ENCODE measurements around the gene LRRFIP1. TPM values are rescaled to one million over a fixed set of nuclear protein-coding genes. Genes with fewer than 3 reads are reported as not detected.

Gene LRRFIP1
- polyA plus RNA-seq, 1 donor from 2014 or later, result 96.3 TPM

GRCh38 chr2:237742614-237743013 is 115.2 kb downstream of the LRRFIP1 start:
- Histone ChIP-seq H3K79me2 (replicated peaks; ENCODE audit: insufficient read depth, low read length) (no peaks in the 10 kb centered on the region), H3K4me2 (ENCODE audit: low read length) (no peak overlapping the region), H2AFZ (ENCODE audit: low read depth, low read length) (no peak overlapping the region), H3K9me3 (ENCODE audit: low read length) (no peaks in the 10 kb centered on the region), H3K9me2 (ENCODE audit: insufficient read depth, low read length) (no peaks in the 10 kb centered on the region), H3K27ac (ENCODE audit: low read length) (no peak overlapping the region), H3K9ac (ENCODE audit: low read length) (no peak overlapping the region), H3K27me3 (ENCODE audit: insufficient read depth, low read depth, low read length) (no peaks in the 10 kb centered on the region), H4K20me1 (ENCODE audit: insufficient read depth) (no peaks in the 10 kb centered on the region), H3F3A (ENCODE audit: insufficient read depth, low read length, poor library complexity, severe bottlenecking) (no peaks in the 10 kb centered on the region), H3K4me3 (ENCODE audit: low read length) (no peak overlapping the region), H3K36me3 (ENCODE audit: insufficient read depth, low read length) (no peaks in the 10 kb centered on the region)
- TF ChIP-seq POLR2AphosphoS5 (IDR thresholded peaks at IDR 0.05) (no peak), EZH2 (IDR thresholded peaks at IDR 0.05; ENCODE audit: borderline replicate concordance, insufficient read depth, low read length, poor library complexity, severe bottlenecking) (no peak), MXI1 (conservative IDR thresholded peaks at IDR 0.05; ENCODE audit: poor library complexity, severe bottlenecking) (no peak), CTCF (IDR thresholded peaks at IDR 0.05; ENCODE audit: poor library complexity, severe bottlenecking) (no peak)

- H3K79me2 ChIP-seq (replicated peaks; ENCODE audit: insufficient read depth, low read length), result no peaks in the 10 kb centered on the region
- no peaks in the 10 kb centered on the region for H4K20me1 ChIP-seq (ENCODE audit: insufficient read depth)
- H3K36me3 ChIP-seq (ENCODE audit: insufficient read depth, low read length), result no peaks in the 10 kb centered on the region
These were observed 115.6 kb downstream of the LRRFIP1 start for GRCh38 chr2:237743024-237743423.

More at GRCh38 chr2:237743024-237743423, 115.6 kb downstream of the LRRFIP1 start:
- Histone ChIP-seq H3K4me2 (ENCODE audit: low read length) (no peak overlapping the region), H3F3A (ENCODE audit: insufficient read depth, low read length, poor library complexity, severe bottlenecking) (no peaks in the 10 kb centered on the region), H3K9me3 (ENCODE audit: low read length) (no peaks in the 10 kb centered on the region), H3K27me3 (ENCODE audit: insufficient read depth, low read depth, low read length) (no peaks in the 10 kb centered on the region), H2AFZ (ENCODE audit: low read depth, low read length) (no peak overlapping the region), H3K4me3 (ENCODE audit: low read length) (no peak overlapping the region), H3K27ac (ENCODE audit: low read length) (no peak overlapping the region), H3K9ac (ENCODE audit: low read length) (no peak overlapping the region), H3K9me2 (ENCODE audit: insufficient read depth, low read length) (no peaks in the 10 kb centered on the region)
- TF ChIP-seq CTCF (IDR thresholded peaks at IDR 0.05; ENCODE audit: poor library complexity, severe bottlenecking) (no peak), RAD21 (conservative IDR thresholded peaks at IDR 0.05) (no peak), REST (IDR thresholded peaks at IDR 0.05; ENCODE audit: borderline replicate concordance) (no peak), SMC3 (conservative IDR thresholded peaks at IDR 0.05; ENCODE audit: poor library complexity) (no peak), MXI1 (conservative IDR thresholded peaks at IDR 0.05; ENCODE audit: poor library complexity, severe bottlenecking) (no peak), EZH2 (IDR thresholded peaks at IDR 0.05; ENCODE audit: borderline replicate concordance, insufficient read depth, low read length, poor library complexity, severe bottlenecking) (no peak), EP300 (conservative IDR thresholded peaks at IDR 0.05; ENCODE audit: poor library complexity, severe bottlenecking) (no peak), TAF1 (IDR thresholded peaks at IDR 0.05; ENCODE audit: low read depth) (no peak), POLR2AphosphoS5 (IDR thresholded peaks at IDR 0.05) (no peak)
